ENCODE measurements around the gene GPATCH2. TPM values are rescaled to one million over a fixed set of nuclear protein-coding genes. Genes with fewer than 3 reads are reported as not detected.

Gene GPATCH2
- polyA plus RNA-seq, 1 donor from 2014 or later = 12.3 TPM

DNA sequence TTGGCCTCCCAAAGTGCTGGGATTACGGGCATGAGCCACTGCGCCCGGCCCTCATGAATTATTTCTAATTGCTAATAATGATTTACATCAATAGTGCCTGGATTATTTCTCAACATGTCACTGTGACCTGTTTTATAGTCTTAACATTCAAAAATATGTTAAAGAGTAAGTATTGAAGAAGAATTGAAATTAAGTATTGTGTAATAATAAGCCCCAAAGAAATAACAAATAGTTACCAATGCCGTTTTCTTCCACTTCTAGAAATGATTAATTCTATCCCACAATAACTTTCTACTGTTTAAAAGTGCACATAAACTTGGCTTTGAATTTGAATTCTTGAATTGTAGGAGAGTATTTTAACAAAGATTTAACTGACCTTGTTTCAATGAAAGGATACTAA, 19.8 kb upstream of the GPATCH2 start:
- Histone ChIP-seq H3K9ac (ENCODE audit: low read length) (no peak overlapping the region), H4K20me1 (ENCODE audit: insufficient read depth) (no peaks in the 10 kb centered on the region), H3K79me2 (replicated peaks; ENCODE audit: insufficient read depth, low read length) (no peaks in the 10 kb centered on the region), H3K9me2 (ENCODE audit: insufficient read depth, low read length) (no peaks in the 10 kb centered on the region), H3K4me2 (ENCODE audit: low read length) (no peak overlapping the region), H3K27me3 (ENCODE audit: insufficient read depth, low read depth, low read length) (no peaks in the 10 kb centered on the region), H3K9me3 (ENCODE audit: low read length) (no peaks in the 10 kb centered on the region), H3K27ac (ENCODE audit: low read length) (no peak overlapping the region), H3F3A (ENCODE audit: insufficient read depth, low read length, poor library complexity, severe bottlenecking) (no peaks in the 10 kb centered on the region), H3K36me3 (ENCODE audit: insufficient read depth, low read length) (no peaks in the 10 kb centered on the region), H3K4me3 (ENCODE audit: low read length) (no peak overlapping the region), H2AFZ (ENCODE audit: low read depth, low read length) (no peak overlapping the region)
- TF ChIP-seq MXI1 (conservative IDR thresholded peaks at IDR 0.05; ENCODE audit: poor library complexity, severe bottlenecking) (no peak), TAF1 (IDR thresholded peaks at IDR 0.05; ENCODE audit: low read depth) (no peak), RAD21 (conservative IDR thresholded peaks at IDR 0.05) (no peak), EP300 (conservative IDR thresholded peaks at IDR 0.05; ENCODE audit: poor library complexity, severe bottlenecking) (no peak), SMC3 (conservative IDR thresholded peaks at IDR 0.05; ENCODE audit: poor library complexity) (no peak), EZH2 (IDR thresholded peaks at IDR 0.05; ENCODE audit: borderline replicate concordance, insufficient read depth, low read length, poor library complexity, severe bottlenecking) (no peak), POLR2AphosphoS5 (IDR thresholded peaks at IDR 0.05) (no peak)
- TF ChIP-seq, protein P1, sequence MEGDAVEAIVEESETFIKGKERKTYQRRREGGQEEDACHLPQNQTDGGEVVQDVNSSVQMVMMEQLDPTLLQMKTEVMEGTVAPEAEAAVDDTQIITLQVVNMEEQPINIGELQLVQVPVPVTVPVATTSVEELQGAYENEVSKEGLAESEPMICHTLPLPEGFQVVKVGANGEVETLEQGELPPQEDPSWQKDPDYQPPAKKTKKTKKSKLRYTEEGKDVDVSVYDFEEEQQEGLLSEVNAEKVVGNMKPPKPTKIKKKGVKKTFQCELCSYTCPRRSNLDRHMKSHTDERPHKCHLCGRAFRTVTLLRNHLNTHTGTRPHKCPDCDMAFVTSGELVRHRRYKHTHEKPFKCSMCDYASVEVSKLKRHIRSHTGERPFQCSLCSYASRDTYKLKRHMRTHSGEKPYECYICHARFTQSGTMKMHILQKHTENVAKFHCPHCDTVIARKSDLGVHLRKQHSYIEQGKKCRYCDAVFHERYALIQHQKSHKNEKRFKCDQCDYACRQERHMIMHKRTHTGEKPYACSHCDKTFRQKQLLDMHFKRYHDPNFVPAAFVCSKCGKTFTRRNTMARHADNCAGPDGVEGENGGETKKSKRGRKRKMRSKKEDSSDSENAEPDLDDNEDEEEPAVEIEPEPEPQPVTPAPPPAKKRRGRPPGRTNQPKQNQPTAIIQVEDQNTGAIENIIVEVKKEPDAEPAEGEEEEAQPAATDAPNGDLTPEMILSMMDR (IDR thresholded peaks at IDR 0.05; ENCODE audit: poor library complexity, severe bottlenecking) = no peak
- TF ChIP-seq, protein P2, sequence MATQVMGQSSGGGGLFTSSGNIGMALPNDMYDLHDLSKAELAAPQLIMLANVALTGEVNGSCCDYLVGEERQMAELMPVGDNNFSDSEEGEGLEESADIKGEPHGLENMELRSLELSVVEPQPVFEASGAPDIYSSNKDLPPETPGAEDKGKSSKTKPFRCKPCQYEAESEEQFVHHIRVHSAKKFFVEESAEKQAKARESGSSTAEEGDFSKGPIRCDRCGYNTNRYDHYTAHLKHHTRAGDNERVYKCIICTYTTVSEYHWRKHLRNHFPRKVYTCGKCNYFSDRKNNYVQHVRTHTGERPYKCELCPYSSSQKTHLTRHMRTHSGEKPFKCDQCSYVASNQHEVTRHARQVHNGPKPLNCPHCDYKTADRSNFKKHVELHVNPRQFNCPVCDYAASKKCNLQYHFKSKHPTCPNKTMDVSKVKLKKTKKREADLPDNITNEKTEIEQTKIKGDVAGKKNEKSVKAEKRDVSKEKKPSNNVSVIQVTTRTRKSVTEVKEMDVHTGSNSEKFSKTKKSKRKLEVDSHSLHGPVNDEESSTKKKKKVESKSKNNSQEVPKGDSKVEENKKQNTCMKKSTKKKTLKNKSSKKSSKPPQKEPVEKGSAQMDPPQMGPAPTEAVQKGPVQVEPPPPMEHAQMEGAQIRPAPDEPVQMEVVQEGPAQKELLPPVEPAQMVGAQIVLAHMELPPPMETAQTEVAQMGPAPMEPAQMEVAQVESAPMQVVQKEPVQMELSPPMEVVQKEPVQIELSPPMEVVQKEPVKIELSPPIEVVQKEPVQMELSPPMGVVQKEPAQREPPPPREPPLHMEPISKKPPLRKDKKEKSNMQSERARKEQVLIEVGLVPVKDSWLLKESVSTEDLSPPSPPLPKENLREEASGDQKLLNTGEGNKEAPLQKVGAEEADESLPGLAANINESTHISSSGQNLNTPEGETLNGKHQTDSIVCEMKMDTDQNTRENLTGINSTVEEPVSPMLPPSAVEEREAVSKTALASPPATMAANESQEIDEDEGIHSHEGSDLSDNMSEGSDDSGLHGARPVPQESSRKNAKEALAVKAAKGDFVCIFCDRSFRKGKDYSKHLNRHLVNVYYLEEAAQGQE (IDR thresholded peaks at IDR 0.05; ENCODE audit: borderline replicate concordance) = no peak

DNA sequence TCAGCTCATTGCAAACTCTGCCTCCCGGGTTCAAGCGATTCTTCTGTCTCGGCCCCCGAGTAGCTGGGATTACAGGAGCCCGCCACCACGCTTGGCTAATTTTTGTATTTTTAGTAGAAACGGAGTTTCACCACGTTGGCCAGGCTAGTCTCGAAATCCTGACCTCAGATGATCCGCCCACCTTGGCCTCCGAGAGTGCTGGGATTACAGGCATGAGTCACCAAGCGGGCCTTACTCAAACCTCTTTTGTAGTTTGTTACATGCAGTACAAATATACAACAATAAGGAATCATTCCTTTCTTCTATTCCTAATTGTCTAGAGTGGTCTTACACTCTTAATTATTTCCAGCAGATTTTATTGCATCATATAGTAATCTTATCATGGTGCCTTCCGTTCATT, 16.9 kb upstream of the GPATCH2 start:
- Histone ChIP-seq H3K79me2 (replicated peaks; ENCODE audit: insufficient read depth, low read length) (no peaks in the 10 kb centered on the region), H2AFZ (ENCODE audit: low read depth, low read length) (no peak overlapping the region), H3K36me3 (ENCODE audit: insufficient read depth, low read length) (no peaks in the 10 kb centered on the region), H3K27me3 (ENCODE audit: insufficient read depth, low read depth, low read length) (no peaks in the 10 kb centered on the region), H3K27ac (ENCODE audit: low read length) (no peak overlapping the region), H3K4me2 (ENCODE audit: low read length) (no peak overlapping the region), H3K9ac (ENCODE audit: low read length) (no peak overlapping the region), H4K20me1 (ENCODE audit: insufficient read depth) (no peaks in the 10 kb centered on the region), H3K9me3 (ENCODE audit: low read length) (no peaks in the 10 kb centered on the region), H3K4me3 (ENCODE audit: low read length) (no peak overlapping the region), H3F3A (ENCODE audit: insufficient read depth, low read length, poor library complexity, severe bottlenecking) (no peaks in the 10 kb centered on the region), H3K9me2 (ENCODE audit: insufficient read depth, low read length) (no peaks in the 10 kb centered on the region)
- TF ChIP-seq, protein P2 (IDR thresholded peaks at IDR 0.05; ENCODE audit: borderline replicate concordance) = no peak
- TF ChIP-seq, protein P1 (IDR thresholded peaks at IDR 0.05; ENCODE audit: poor library complexity, severe bottlenecking) = no peak
- TF ChIP-seq SMC3 (conservative IDR thresholded peaks at IDR 0.05; ENCODE audit: poor library complexity) = no peak
- TF ChIP-seq TAF1 (IDR thresholded peaks at IDR 0.05; ENCODE audit: low read depth) = no peak
- no peak for TF ChIP-seq EP300 (conservative IDR thresholded peaks at IDR 0.05; ENCODE audit: poor library complexity, severe bottlenecking)
- no peak for TF ChIP-seq RAD21 (conservative IDR thresholded peaks at IDR 0.05)
- no peak for TF ChIP-seq POLR2AphosphoS5 (IDR thresholded peaks at IDR 0.05)
- no peak for TF ChIP-seq EZH2 (IDR thresholded peaks at IDR 0.05; ENCODE audit: borderline replicate concordance, insufficient read depth, low read length, poor library complexity, severe bottlenecking)
- no peak for TF ChIP-seq MXI1 (conservative IDR thresholded peaks at IDR 0.05; ENCODE audit: poor library complexity, severe bottlenecking)
